ENCODE data around the gene PNLIP.

DNA sequence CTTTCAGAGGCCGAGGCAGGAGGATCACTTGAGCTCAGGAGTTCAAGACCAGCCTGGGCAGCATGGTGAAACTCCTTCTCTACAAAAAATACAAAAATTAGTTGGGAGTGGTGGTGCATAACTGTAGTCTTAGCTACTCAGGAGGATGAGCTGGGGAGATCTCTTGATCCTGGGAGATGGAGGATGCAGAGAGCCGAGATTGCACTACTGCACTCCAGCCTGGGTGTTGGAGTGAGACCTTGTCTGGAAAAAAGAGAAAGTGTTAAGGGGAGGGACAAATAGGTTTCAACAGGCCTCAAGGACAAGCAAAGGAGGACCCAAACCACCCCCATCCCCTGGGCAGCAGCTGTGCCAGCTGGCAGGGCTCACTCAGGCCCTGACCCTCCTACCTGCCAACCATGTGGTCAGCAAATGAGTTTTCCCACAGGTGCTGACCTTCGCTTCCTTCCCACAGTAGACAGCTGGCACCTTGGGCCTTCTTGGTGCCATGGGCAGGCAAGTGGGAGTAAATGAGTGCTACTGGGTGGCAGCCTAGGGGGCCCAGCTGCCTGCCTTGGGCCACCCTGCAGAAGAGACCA, 69.6 kb downstream of the PNLIP start:
- TF ChIP-seq, protein P1, sequence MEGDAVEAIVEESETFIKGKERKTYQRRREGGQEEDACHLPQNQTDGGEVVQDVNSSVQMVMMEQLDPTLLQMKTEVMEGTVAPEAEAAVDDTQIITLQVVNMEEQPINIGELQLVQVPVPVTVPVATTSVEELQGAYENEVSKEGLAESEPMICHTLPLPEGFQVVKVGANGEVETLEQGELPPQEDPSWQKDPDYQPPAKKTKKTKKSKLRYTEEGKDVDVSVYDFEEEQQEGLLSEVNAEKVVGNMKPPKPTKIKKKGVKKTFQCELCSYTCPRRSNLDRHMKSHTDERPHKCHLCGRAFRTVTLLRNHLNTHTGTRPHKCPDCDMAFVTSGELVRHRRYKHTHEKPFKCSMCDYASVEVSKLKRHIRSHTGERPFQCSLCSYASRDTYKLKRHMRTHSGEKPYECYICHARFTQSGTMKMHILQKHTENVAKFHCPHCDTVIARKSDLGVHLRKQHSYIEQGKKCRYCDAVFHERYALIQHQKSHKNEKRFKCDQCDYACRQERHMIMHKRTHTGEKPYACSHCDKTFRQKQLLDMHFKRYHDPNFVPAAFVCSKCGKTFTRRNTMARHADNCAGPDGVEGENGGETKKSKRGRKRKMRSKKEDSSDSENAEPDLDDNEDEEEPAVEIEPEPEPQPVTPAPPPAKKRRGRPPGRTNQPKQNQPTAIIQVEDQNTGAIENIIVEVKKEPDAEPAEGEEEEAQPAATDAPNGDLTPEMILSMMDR (IDR thresholded peaks at IDR 0.05) = no peak
- no peak for TF ChIP-seq POLR2A (IDR thresholded peaks at IDR 0.05)

Measured in adrenal gland (tissue), 5 donors.